ENCODE data around the gene ADGRL1. TPM values are rescaled to one million over a fixed set of nuclear protein-coding genes. Genes with fewer than 3 reads are reported as not detected.
"Not testable (repeated sequence)": the region's sequence is repeated elsewhere in the genome, so short reads cannot be mapped to it uniquely, and the experiment has no call there.

ADGRL1 gene
- total RNA-seq, 4 donors from 2014 or later: 22.8 to 58.6 (median 48.8) TPM

DNA sequence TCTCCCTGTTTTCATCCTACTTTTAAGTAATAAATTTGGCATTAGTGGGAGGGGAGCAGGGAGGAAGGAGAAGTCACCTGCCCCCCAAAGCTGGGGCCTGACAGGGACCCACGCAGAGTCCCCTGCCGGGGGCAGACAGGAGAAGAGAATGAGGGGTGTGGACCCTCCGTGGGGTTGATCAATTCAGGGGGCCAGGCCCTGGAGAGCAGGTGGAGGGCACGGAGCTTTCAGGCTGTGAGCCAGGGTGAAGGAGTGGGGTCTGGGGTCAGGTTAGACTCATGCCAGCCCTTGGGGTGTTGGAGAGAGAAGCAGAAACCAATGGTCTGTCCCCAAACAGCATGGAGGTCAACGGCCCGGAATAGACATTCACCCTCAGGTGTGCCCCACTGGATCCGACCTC, 1.8 kb downstream of the ADGRL1 start:
- H3K27me3 ChIP-seq, H3K27ac ChIP-seq, H3K4me3 ChIP-seq, DNase-seq, H3K36me3 ChIP-seq, H3K4me1 ChIP-seq, H3K9me3 ChIP-seq: not testable (repeated sequence)

GRCh38 chr19:14203788-14204187, 2.2 kb downstream of the ADGRL1 start:
- not testable (repeated sequence) for H3K4me3 ChIP-seq, DNase-seq, H3K36me3 ChIP-seq, H3K27ac ChIP-seq, H3K9me3 ChIP-seq, H3K27me3 ChIP-seq, H3K4me1 ChIP-seq

DNA sequence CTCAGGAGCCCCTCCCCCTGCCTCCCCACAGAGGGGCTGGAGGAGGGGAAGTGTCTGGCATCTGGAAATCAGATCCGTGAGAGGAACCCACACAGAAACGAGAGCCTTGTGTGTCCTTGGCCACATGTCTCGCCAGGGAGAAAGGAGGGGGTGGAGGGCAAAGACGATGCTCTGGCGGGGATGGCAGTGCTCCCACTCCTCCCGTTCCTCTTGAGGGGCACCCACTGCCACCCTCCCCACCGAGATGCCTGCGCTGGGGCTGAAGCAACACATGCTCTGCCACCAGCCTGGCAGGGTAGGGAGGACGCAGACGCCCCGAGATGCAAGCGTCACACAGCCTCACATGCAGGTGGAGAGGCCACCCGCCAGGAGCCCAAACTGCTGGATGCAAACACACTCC, 2.8 kb downstream of the ADGRL1 start:
- H3K9me3 ChIP-seq: no peaks in the 10 kb centered on the region
- H3K27me3 ChIP-seq: no peaks in the 10 kb centered on the region
- TF ChIP-seq, protein P1, sequence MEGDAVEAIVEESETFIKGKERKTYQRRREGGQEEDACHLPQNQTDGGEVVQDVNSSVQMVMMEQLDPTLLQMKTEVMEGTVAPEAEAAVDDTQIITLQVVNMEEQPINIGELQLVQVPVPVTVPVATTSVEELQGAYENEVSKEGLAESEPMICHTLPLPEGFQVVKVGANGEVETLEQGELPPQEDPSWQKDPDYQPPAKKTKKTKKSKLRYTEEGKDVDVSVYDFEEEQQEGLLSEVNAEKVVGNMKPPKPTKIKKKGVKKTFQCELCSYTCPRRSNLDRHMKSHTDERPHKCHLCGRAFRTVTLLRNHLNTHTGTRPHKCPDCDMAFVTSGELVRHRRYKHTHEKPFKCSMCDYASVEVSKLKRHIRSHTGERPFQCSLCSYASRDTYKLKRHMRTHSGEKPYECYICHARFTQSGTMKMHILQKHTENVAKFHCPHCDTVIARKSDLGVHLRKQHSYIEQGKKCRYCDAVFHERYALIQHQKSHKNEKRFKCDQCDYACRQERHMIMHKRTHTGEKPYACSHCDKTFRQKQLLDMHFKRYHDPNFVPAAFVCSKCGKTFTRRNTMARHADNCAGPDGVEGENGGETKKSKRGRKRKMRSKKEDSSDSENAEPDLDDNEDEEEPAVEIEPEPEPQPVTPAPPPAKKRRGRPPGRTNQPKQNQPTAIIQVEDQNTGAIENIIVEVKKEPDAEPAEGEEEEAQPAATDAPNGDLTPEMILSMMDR (IDR thresholded peaks at IDR 0.05): no peak
- no peak for TF ChIP-seq POLR2A (IDR thresholded peaks at IDR 0.05)
- DNase-seq: no peak
- H3K4me3 ChIP-seq: no peak overlapping the region
- H3K27ac ChIP-seq: no peak overlapping the region
- peaks cover 0 to 10% (median 0%) of the 10 kb centered on the region in 4 donors for H3K4me1 ChIP-seq
- H3K36me3 ChIP-seq: no peaks in the 10 kb centered on the region

DNA sequence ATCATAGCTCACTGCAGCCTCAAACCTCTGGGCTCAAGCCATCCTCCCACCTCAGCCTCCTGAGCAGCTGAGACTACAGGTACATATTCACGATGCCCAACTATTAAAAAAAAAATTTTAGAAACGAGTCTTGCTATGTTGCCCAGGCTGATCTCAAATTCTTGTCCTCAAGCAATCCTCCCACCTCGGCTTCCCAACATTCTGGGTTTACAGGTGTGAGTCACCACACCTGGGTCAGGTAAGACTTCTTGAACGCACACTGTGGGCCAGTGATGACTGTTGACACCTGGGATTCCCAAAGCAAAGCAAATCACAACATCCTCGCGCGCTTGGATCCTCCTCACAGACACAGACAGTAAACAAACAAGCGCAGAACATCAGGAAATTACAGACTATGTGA, 4.5 kb downstream of the ADGRL1 start:
- not testable (repeated sequence) for H3K36me3 ChIP-seq, H3K27me3 ChIP-seq, H3K27ac ChIP-seq, H3K9me3 ChIP-seq, DNase-seq, H3K4me1 ChIP-seq, H3K4me3 ChIP-seq

GRCh38 chr19:14200147-14200841, 5.7 kb downstream of the ADGRL1 start:
- H3K4me1 ChIP-seq: not testable (repeated sequence)
- TF ChIP-seq, protein P1 (IDR thresholded peaks at IDR 0.05): peak in 5 of 6 experiments; percentile 40 to 81 (median 71)
- DNase-seq: peak; percentile 28 to 76 (median 72)

DNA sequence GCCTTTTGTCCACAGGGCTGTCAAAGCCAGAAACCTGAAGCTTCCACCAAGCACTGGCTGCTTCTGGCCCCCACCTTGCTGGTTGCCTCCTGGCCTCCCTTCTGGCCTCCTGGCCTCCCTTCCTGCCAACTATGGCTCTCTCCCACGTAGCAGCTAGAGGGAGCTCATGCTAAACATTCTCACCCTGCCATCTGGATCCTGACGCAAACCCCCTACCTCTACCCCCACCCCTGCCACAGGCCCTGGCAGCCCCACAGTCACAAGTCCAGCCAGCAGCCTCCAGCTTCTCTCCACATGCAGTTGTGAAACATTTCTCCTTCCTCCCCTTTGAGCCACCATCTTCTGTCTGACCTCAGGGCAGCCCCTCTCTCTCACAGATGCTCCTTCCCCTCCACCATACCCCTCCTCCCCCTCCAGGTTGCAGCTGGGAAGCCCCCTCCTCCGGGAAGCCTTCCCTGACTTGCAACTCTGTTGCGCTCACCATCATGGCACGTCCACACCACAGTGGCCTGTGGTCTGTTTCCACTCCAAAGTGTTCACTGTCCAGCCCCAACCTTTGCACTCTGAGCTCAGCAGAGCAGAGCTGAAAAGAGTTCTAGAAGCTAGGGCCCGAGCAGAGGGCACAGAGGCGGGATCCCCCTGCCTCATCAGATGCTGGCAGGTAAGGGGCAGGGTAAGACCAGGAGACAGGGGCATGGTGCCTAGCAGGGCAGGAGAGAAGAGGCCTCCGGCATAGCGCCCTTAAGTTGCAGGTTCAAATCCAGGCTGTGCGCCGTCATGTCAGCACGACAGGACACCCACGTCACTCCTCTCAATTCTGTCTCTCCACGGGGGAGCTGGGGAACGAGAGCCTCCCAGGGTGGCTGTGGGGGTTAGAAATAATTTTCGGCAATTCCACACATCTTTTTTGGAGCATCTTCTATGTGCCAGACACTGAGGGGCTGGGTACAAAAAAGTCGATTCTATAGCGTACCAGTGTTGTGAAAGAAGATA, 7.3 kb downstream of the ADGRL1 start:
- Histone ChIP-seq H3K4me1 (no peaks in the 10 kb centered on the region), H3K27me3 (no peaks in the 10 kb centered on the region), H3K27ac (no peak overlapping the region), H3K4me3 (no peak overlapping the region), H3K9me3 (no peaks in the 10 kb centered on the region), H3K36me3 (no peaks in the 10 kb centered on the region)
- DNase-seq: no peak
- TF ChIP-seq, protein P1 (IDR thresholded peaks at IDR 0.05): no peak
- no peak for TF ChIP-seq POLR2A (IDR thresholded peaks at IDR 0.05)

More at GRCh38 chr19:14200147-14200841, 5.7 kb downstream of the ADGRL1 start:
- not testable (repeated sequence) for H3K36me3 ChIP-seq, H3K4me3 ChIP-seq, H3K27me3 ChIP-seq, H3K9me3 ChIP-seq
- peak overlapping the region in 1 of 4 donors; percentile 16 for H3K27ac ChIP-seq

- Histone ChIP-seq H3K27ac (no peak overlapping the region), H3K9me3 (no peaks in the 10 kb centered on the region), H3K4me1 (no peaks in the 10 kb centered on the region), H3K27me3 (no peaks in the 10 kb centered on the region), H3K4me3 (no peak overlapping the region), H3K36me3 (no peaks in the 10 kb centered on the region)
- TF ChIP-seq, protein P1 (IDR thresholded peaks at IDR 0.05): no peak
- TF ChIP-seq POLR2A (IDR thresholded peaks at IDR 0.05): no peak
- DNase-seq: no peak
Measured at GRCh38 chr19:14197882-14198281, 8.1 kb downstream of the ADGRL1 start.

DNA sequence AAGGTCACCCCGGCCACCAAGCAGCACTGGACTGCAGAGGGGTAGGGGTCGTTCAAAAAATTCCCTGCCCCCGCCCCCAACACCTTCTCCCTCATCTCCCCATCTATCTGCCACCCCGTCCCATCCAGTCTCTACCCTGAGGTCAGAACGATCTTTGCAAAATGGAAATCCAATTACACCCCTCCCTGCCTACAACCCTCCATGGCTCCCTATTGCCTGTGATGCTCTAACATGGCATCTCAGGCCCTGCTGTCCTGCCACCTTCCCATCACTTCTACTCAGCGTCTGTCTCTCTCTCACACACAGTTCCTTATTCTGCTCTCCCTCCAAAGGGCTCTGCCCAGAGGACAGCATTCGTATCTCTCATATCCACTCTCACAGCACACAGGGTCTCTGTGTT, 8.7 kb downstream of the ADGRL1 start:
- not testable (repeated sequence) for H3K4me3 ChIP-seq, H3K36me3 ChIP-seq, DNase-seq, H3K4me1 ChIP-seq, H3K9me3 ChIP-seq, H3K27me3 ChIP-seq, H3K27ac ChIP-seq
